ENCODE data around the gene BMP10.
A peak's percentile ranks its signal among the peaks of the same experiment; 100 is the strongest.
"Not testable (repeated sequence)": the region's sequence is repeated elsewhere in the genome, so short reads cannot be mapped to it uniquely, and the experiment has no call there.

Gene BMP10

DNA sequence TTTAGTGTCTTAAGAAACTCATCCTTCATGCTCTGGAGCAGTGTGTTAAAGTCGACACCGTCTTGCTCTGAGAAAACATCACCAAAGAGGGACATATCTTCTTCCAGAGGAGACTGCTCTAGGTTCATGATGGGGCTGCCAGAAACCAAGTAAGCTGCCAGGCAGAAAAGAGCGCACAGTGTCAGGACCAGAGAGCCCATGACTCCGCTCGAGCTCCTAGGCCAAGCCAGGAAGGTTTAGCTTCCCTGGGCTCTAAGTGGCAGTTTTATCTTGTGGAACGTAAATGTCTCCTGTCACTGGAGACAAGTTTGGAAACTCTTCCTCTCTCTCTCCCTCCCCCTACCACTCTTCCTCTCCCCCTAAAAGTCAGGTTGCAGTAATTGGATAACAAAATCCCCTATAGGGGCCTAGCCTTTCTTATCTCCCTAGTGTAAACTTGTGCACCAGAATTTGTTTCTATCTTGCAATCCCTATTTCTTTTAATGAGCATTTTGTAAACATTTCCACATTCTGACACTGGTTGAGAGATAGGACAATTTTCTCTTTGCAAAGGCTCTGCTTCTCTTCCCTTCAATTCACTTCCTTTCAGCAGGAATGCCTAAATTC, at the start of gene BMP10:
Gene BMP10, minus strand, starts transcription at position 239 of the 606 bp plus-strand sequence. Its CDS starts 39 bp downstream, at position 200.
- no peak for DNase-seq

- DNase-seq: no peak
Observed at GRCh38 chr2:68920481-68921170, 49.4 kb upstream of the BMP10 start.

DNA sequence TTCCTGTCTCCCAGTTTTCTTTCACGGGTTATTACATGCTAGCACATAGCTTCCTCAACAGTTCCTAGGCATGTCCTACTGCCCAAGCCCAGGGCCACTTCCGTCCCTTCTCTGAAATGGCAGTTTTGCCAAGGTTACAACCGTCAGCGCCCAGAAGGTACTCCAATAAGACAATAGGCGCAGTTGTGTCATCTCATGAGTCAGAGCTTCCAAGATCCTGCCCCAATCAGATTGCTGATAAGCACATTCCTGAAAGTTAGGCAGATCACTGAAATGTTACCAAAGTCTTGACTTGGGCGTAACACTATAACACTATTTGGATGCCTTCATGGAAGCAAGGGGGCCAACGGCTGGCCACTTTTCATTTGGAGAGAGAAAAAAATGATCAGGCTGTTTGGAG, 47.3 kb upstream of the BMP10 start:
- DNase-seq: no peak

- DNase-seq: no peak
Observed at GRCh38 chr2:68917034-68917718, 46.0 kb upstream of the BMP10 start.

DNA sequence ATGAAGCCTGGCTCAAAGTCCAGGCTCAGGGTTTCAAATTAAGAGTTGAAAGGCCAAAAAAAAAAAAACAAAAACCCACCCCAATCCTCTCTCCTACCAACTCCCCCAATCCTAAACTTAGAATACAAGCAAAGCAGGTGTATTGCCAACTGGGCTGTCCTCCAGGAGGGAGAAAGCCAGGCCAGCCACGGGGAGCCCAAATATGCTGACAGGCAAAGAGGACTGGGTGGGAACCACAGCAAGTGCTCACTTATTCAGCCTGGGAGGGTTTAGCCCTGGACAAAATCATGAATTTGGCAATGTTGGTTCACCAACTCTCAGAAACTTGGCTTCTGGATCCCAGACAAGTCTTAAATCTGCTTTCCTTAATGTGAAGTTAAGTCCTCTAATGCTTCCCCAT, 45.0 kb upstream of the BMP10 start:
- no peak for DNase-seq

GRCh38 chr2:68915393-68915792, 44.2 kb upstream of the BMP10 start:
- DNase-seq: no peak

DNA sequence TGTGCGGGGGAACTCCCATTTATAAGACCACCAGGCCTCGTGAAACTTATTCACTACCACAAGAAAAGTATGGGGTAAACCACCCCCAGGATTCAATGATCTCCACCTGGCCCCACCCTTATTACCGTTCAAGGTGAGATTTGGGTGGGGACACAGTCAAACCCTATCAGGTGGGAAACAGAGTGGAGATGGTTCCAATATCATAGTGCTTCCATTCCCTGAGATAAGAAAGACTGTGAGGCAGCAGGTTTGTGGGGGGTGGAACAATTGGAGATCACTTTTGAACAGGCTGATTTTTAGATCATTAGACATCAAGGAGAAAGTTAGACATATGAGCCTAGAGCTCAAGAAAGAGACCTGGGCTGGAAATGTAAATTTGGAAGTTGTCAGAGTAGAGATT, 42.2 kb upstream of the BMP10 start:
- DNase-seq: no peak

GRCh38 chr2:68912732-68913131, 41.5 kb upstream of the BMP10 start:
- peak in 1 of 2 donors; percentile 38 for DNase-seq

GRCh38 chr2:68912111-68912510, 40.9 kb upstream of the BMP10 start:
- DNase-seq: no peak

DNA sequence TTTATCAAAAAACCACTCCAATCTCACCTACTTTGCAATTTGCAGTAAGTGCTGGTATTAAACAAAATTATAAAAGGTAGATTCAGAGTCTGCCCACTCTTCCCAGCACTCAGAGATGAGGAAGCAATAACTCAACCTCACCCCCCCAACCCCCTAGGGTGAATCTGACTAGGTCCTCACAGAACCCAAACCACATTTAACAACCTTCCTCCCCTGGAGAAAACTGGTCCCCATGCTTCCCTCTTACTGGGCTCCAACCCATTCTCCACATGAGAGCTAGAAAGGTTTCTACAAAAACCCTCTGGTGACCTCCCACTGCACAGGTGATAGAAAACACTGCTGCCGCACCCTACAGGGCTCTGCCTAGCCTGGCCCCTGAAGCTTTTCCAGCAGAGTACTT, 40.5 kb upstream of the BMP10 start:
- DNase-seq: no peak

DNA sequence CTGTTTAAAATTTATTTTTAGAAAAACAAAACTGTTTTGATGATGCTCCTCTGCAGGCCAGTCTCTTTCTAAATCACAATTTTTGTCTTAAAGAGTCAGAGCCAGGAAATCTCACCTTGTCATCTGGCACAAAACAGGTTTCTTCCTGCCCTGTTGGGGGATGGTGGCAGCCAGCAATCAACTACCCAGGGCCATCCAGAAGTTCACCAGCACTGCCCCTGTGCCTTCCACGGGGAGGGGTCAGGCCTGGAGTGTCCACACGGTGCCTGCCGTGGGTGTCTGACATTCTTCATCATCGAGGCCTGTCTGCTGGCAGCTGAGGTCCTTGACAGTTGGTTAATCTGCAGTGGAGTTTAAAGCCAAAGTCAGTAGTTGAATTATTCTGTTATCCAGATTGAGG, 40.0 kb upstream of the BMP10 start:
- no peak for DNase-seq

GRCh38 chr2:68909793-68910674, 38.8 kb upstream of the BMP10 start:
- DNase-seq: peak; percentile 71 to 78

- DNase-seq: peak; percentile 85 to 89
Observed at GRCh38 chr2:68908392-68908970, 37.3 kb upstream of the BMP10 start.

DNA sequence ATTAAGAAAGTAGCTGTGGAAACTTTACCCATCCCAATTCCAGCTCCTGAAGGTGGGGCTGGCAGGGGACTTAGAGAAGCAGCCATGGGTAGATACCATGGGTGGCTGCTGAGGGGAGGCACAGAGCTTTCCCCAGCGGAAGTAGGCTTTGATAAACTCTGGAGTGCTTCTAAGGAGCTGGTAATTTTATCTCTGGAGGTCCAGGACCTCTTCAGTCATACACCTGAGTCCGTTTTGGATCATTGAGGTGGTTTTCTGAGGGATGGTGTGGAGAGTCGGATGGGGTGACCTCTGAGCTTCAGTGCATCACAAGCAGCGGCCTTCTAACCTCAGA, 36.7 kb upstream of the BMP10 start:
- no peak for DNase-seq

DNA sequence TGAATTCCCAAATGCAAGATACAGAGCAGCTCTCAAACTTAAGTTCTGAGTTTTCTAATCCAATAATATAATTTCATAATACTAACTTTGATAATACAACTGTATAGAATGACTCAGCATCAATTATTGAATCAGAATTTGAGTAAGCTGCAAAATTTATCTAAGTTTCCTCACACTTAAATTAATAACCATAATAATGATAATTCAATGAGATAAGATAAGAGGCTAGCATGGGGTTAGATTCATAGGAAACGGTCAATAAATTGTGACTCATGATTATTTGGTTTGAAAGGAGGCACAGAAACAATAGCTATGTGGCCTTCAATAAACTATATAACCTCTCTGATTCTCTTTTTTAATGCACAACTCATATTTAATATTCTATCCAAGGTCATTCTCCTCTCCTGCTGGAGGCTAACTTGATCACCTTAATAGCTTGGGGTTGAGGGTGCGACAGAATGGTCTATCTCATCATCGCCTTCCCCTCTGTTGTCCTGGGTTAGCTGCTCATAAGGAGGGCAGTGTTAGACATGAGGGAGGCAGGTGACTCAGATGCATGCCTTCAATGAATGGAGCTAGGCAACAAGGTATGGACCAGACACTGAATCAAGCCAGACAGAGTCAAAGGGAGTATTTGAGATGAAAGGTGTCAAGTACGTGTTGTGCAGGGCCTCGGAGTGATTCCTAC, 36.2 kb upstream of the BMP10 start:
- DNase-seq: no peak

GRCh38 chr2:68906716-68907115, 35.5 kb upstream of the BMP10 start:
- DNase-seq: no peak

GRCh38 chr2:68905116-68905515, 33.9 kb upstream of the BMP10 start:
- no peak for DNase-seq

- no peak for DNase-seq
Observed at GRCh38 chr2:68901561-68901960, 30.4 kb upstream of the BMP10 start.

DNA sequence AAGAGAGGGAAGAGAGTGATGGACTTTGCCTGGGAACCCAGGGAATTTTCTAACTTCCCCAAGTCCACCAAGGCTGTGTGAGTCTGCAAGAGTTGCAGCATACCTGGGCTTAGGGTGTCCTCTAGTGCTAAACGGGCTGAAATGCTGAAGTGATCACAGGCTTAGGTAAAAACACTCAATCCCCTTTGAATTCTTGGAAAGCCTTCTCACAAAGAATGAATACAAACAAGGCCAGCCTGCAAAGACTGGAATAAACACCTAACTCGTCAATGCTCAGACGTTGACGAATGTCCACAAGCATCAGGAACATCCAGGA, 30.0 kb upstream of the BMP10 start:
- no peak for DNase-seq

GRCh38 chr2:68900496-68901198, 29.4 kb upstream of the BMP10 start:
- DNase-seq: no peak

GRCh38 chr2:68895981-68896380, 24.8 kb upstream of the BMP10 start:
- not testable (repeated sequence) for DNase-seq

DNA sequence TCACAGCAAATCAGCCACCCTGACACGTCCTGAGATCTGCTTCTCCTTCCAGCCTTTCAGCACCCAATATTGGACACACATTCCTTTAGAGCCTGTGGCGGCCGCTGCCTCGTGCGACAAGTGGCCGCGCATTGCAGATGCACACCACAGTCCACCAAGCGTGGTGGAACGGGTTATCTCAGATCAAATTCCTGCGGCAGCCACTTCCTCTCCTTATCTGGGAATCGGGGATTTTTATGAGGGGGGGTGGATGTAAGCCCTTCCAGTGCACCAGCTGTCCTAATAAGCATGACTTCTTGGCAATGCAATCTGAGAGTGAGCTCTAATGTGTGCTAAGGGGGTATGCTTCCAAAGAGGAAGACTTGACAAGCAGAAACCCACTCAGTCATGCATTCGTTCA, 18.3 kb upstream of the BMP10 start:
- no peak for DNase-seq
